HG03196 (cell line): ENCODE measurements around the gene FRMD3.

Source experiments
- ATAC-seq: cut with Tn5 transposase; IDR thresholded peaks from one replicate; pipeline ENCODE4 v1.9.1; 2021; ENCODE audit not compliant: unreplicated experiment

Gene FRMD3

GRCh38 chr9:83435301-83435700 lies 102.9 kb downstream of the FRMD3 start:
- no peak for ATAC-seq

DNA sequence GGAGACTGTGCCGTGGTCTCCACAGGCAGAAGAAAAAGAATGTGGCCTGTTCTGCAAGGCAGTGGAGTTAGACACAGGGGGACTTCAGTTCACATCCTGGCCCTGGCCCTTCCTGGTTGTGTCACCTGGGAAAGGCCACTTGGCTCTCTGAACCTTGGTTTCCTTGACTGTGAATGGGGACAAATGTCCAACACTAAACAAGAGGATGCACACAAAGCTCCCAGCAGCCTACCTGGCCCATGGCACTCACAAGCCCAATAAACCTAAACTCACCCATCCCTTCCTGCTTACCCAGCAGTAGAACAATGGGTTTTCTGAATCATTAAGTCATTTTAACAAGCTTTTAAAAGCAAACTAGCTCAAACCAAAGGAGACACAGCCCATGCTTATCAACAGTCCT lies 103.9 kb downstream of the FRMD3 start:
- no peak for ATAC-seq

GRCh38 chr9:83433846-83434245 lies 104.4 kb downstream of the FRMD3 start:
- no peak for ATAC-seq

GRCh38 chr9:83432877-83433550 lies 105.2 kb downstream of the FRMD3 start:
- ATAC-seq: no peak

GRCh38 chr9:83432104-83432627 lies 106.0 kb downstream of the FRMD3 start:
- no peak for ATAC-seq

GRCh38 chr9:83431101-83432060 lies 106.8 kb downstream of the FRMD3 start:
- ATAC-seq: no peak

- no peak for ATAC-seq
Measured at GRCh38 chr9:83430681-83431080, 107.5 kb downstream of the FRMD3 start.

- ATAC-seq: no peak
Measured at GRCh38 chr9:83429229-83429628, 109.0 kb downstream of the FRMD3 start.

DNA sequence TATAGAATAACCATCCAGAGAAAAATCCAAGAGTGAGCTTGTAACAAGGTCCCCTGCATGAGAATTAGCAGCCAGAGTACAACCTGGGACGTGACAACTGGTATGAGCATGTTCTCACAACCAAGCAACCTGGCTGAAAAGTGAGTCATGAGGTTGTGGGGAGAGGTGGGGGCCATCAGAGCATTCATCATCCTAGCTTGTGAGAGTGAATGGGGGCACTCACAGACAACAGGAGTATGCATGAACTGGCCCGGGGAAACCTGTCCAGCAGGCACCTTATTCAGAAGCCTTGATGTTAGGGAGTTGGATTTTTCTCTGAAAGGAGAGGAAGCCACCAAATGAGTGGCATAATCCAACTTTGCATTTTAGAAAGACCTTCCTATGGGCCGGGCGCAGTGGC lies 113.0 kb downstream of the FRMD3 start:
- no peak for ATAC-seq

DNA sequence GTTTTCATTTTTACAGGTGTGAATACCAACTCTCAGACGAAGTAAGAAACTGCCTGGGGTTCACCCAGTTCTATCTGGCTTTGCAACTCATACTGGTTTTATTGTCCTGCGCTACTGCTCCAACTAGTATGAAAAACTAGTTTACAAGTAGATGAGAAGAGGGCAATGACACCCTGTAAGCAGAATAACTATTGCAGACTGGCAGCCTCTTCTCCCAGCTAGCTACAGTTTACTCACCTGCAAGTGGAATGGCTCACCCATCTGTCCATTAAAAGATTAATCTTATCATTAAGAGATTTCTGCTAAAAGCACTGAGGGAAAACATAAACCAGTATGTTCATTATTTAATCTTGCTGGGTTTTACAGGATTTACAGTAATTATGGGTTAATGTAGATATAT lies 113.4 kb downstream of the FRMD3 start:
- ATAC-seq: no peak

GRCh38 chr9:83423815-83424707 lies 114.1 kb downstream of the FRMD3 start:
- ATAC-seq: no peak

GRCh38 chr9:83422527-83422926 lies 115.7 kb downstream of the FRMD3 start:
- ATAC-seq: no peak

GRCh38 chr9:83420486-83420885 lies 117.7 kb downstream of the FRMD3 start:
- ATAC-seq: no peak

DNA sequence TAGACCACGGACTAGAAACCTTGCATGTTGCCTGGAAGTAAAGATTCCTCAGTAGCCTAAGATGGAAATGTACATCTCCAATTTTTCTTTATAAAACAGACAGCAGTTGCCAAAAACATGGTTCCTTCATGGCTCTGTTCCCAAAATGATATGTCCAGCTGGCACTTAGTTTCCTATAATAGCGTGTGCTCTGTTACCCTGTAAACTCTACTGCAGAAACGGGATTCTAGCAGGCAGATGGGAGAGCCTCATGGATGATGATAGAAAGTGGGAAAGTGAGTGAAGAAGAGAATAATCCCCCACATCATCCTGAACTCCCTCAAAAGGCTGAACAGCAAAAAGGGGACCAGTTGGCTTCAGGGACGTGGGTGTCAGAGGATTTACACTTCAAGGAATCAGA lies 118.2 kb downstream of the FRMD3 start:
- ATAC-seq: no peak

DNA sequence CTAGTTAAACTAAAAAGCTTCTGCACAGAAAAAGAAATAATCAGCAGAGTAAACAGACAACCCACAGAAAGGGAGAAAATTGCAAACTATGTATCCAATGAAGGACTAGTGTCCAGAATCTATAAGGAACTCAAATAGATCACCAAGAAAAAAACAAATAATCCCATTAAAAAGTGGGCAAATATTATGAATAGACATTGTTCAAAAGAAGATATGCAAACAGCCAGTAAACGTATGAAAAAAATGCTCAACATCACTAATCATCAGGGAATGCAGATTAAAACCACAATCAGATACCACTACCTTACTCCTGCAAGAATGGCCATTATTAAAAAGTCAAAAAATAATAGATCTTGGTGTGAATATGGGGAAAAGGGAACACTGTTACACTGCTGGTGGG lies 119.9 kb downstream of the FRMD3 start:
- no peak for ATAC-seq

GRCh38 chr9:83413367-83413766 lies 124.8 kb downstream of the FRMD3 start:
- no peak for ATAC-seq

DNA sequence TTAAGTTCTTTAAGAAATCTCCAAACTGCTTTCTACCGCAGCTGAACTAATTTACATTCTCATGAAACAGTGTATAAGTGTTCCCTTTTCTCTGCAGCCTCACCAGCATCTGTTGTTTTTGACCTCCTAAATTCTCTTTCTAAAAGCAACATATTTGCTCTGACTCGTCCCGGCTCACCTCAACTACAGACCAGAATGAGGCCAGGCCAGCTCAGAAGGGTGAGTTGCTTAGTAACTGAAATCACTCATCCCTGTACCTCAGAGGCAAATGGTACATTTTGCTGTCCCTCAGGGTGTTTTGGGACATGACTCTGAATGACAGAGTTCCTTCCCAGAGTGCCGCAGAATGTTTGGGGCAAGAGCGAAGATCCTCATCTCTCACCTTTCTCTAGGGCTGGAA lies 127.5 kb downstream of the FRMD3 start:
- ATAC-seq: no peak

GRCh38 chr9:83406921-83407320 lies 131.3 kb downstream of the FRMD3 start:
- ATAC-seq: no peak

DNA sequence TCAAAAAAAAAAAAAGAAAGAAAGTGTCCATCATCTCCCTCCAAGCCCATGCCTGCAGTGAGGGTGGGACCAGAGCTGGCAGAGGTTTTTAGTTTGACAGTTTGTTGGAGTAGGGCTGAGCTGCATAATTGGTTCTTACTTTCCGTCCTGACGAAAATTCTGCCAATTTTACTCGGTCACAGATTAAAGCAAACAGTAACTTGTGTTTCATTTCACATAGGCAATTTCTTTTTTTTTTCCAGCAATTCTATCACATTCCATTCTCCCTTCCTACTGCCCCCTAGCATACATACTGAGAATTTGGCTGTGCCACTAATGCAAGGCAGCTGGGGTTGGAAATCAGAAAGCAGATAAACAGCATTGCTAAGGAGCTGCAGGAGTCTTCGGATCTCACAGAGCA lies 132.4 kb downstream of the FRMD3 start:
- no peak for ATAC-seq

DNA sequence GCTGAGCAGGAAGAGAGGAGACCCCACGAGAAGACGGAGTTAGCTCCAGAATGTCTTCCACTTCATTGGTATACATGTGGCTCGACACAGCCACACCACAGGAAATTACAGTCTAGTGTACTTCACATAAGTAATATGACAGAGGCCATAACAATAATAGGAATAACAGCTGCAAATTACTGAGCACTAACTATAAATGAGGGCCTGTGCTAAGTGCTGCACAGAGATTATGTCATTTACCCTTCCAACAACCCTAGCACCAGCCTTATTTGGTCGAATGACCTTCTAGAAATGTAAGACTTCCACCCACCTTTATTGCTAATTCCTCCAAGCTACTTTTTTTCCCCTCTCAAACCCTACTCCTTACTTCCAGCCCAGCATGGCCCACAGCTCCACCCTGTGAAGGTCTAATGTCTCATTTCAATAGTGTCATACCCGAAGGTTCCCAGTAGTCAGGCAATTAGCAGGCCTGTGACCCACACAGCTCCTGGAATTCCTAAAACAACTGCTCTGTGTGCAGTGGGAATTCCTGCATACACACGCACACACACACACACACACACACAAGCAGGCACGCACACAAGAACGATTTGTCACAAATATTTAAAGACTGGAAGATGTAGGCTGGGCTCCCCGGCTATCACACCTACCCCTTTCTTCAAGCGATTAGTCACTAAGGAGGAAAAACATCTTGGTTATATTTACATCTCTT lies 134.5 kb downstream of the FRMD3 start:
- ATAC-seq: no peak
